SU-DHL-6 (cell line): ENCODE data around the gene RBM24.

Experiments used
- EZH2phosphoT487 ChIP-seq: fragments of 200-600 bp; sonication (generic), shearing (Covaris generic); conservative IDR thresholded peaks from 2 replicates; pipeline ENCODE4 v1.6.1; 2018; ENCODE audit warnings: mild to moderate bottlenecking, antibody characterized with exemption, low read length, moderate library complexity, mixed read lengths
- TF ChIP-seq, protein P1 (sequence below): fragments of 200-600 bp; sonication (generic); IDR thresholded peaks from one replicate; pipeline ENCODE4 v1.5.1; 2017; ENCODE audit warnings: antibody characterized with exemption, mild to moderate bottlenecking, low read length, moderate library complexity; ENCODE audit not compliant: insufficient read depth, poor library complexity, severe bottlenecking

DNA sequence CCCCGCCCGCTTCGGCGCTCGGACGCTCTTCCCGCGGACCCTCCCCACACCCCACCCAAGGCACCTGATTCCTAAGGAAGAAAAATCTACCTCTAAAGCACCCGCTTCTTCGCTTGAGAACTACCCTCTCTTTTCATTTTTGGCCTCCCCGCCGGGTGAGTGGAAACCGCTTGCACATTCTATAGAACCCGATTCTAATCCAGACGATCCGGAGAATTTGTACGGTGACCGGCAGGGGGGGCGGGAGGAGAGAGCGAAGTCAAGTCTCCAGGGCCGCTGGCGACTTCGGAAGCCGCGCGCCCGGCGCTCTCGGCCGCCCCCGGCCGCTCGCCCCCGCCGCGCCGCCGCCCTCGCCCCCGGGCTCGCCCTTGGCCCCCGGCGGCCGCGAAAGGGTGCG, at the start of gene RBM24:
- TF ChIP-seq, protein P1, sequence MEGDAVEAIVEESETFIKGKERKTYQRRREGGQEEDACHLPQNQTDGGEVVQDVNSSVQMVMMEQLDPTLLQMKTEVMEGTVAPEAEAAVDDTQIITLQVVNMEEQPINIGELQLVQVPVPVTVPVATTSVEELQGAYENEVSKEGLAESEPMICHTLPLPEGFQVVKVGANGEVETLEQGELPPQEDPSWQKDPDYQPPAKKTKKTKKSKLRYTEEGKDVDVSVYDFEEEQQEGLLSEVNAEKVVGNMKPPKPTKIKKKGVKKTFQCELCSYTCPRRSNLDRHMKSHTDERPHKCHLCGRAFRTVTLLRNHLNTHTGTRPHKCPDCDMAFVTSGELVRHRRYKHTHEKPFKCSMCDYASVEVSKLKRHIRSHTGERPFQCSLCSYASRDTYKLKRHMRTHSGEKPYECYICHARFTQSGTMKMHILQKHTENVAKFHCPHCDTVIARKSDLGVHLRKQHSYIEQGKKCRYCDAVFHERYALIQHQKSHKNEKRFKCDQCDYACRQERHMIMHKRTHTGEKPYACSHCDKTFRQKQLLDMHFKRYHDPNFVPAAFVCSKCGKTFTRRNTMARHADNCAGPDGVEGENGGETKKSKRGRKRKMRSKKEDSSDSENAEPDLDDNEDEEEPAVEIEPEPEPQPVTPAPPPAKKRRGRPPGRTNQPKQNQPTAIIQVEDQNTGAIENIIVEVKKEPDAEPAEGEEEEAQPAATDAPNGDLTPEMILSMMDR, result no peak
- no peak for TF ChIP-seq EZH2phosphoT487
